Measurements from ENCODE around the gene PIGK. TPM values are rescaled to one million over a fixed set of nuclear protein-coding genes. Genes with fewer than 3 reads are reported as not detected.
A peak's percentile ranks its signal among the peaks of the same experiment; 100 is the strongest.

PIGK gene
- total and polyA plus RNA-seq, 11 donors: 6.2 to 42.4 (median 27.0) TPM

DNA sequence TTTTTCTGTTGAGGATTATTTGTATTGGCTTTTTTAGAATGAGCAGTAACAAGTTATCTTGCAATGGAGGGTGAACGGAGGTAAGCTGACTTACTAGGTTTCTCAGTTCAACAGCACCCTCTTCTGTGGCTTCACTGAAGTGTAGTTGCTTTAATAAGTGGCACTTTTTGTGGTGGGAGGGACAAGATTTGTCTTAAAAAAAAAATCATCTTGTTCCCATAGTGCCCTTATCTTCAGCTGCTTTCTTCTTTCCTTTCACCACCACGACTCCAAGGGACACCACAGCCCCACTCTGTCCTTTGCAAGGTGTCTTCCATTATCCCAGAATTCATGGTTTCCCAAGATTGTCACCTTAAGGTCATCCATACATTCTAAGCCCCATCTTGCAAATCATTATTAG, 92.9 kb downstream of the PIGK start:
- Histone ChIP-seq H3K9me3 (no peaks in the 10 kb centered on the region), H3K27ac (no peak overlapping the region), H3K4me1 (no peaks in the 10 kb centered on the region), H3K36me3 (no peaks in the 10 kb centered on the region), H3K4me3 (no peak overlapping the region), H3K27me3 (no peaks in the 10 kb centered on the region)
- DNase-seq (no peak), ATAC-seq (peak in 3 of 4 donors; percentile 61 to 66 (median 65))
- intact Hi-C loops (cut with DNase I): loop anchor here in 8 of 10 donors (5.0 to 10.0 kb wide), 6 partner anchors 792 to 1142 kb away; no protein-coding TSS in a partner anchor
- TF ChIP-seq, protein P1, sequence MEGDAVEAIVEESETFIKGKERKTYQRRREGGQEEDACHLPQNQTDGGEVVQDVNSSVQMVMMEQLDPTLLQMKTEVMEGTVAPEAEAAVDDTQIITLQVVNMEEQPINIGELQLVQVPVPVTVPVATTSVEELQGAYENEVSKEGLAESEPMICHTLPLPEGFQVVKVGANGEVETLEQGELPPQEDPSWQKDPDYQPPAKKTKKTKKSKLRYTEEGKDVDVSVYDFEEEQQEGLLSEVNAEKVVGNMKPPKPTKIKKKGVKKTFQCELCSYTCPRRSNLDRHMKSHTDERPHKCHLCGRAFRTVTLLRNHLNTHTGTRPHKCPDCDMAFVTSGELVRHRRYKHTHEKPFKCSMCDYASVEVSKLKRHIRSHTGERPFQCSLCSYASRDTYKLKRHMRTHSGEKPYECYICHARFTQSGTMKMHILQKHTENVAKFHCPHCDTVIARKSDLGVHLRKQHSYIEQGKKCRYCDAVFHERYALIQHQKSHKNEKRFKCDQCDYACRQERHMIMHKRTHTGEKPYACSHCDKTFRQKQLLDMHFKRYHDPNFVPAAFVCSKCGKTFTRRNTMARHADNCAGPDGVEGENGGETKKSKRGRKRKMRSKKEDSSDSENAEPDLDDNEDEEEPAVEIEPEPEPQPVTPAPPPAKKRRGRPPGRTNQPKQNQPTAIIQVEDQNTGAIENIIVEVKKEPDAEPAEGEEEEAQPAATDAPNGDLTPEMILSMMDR (IDR thresholded peaks at IDR 0.05): peak in 11 of 12 donors; percentile 19 to 57 (median 40)
- no peak for TF ChIP-seq POLR2A (IDR thresholded peaks at IDR 0.05)
- 11 to 13% (median 13%) methylated on average over 2 of the region's 2 CpGs for WGBS, 4 donors

DNA sequence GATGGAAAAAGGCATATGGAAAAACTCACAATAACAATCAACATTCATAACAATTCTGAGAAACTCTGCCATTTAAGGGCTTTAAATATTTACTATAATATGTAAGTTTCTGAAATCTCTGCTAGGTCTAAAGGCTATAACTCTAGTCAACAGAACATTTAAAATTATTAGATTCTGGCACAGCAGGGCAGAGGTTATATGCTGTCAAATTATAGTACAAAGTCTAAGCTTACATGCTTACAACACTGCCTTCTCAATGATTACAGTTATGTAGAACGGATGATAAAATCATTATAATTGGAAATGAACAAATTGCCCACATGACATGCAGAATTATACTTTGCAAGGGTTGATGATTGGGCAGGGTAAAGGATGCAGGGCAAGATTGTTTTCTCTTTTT, 97.7 kb downstream of the PIGK start:
- no peaks in the 10 kb centered on the region for H3K4me1 ChIP-seq
- H3K27me3 ChIP-seq: no peaks in the 10 kb centered on the region
- TF ChIP-seq, protein P1 (IDR thresholded peaks at IDR 0.05): no peak
- no peak for TF ChIP-seq POLR2A (IDR thresholded peaks at IDR 0.05)
- peaks cover 0 to 12% (median 0%) of the 10 kb centered on the region in 9 donors for H3K36me3 ChIP-seq
- ATAC-seq (no peak), DNase-seq (no peak)
- H3K27ac ChIP-seq: no peak overlapping the region
- no peaks in the 10 kb centered on the region for H3K9me3 ChIP-seq
- intact Hi-C loops (cut with DNase I): loop anchor here in 5 of 10 donors (10.0 kb wide), 3 partner anchors 787 to 1137 kb away; no protein-coding TSS in a partner anchor
- WGBS, 4 donors: 87 to 96% (median 92%) methylated on average over 1 of the region's 1 CpG
- H3K4me3 ChIP-seq: no peak overlapping the region

DNA sequence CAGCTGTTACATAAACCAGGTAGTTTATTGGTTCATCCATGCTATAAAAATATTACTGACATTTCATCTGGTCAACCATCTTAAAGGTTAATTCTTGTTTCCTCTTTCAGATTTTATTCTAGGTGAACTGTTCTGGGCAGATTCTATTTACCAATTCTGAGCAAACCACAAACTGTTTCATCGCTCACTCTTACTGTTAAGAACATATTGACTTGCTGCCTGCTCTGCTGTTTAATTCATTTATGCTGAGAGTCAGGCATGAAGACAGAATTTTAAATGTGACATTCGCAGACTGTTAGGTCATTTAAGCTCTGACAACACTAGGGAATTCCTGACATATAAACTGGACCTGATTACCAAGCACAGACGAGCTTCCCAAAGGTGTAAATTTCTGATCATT, 98.3 kb downstream of the PIGK start:
- no peak overlapping the region for H3K4me3 ChIP-seq
- no peaks in the 10 kb centered on the region for H3K27me3 ChIP-seq
- no peak for ATAC-seq
- H3K9me3 ChIP-seq: no peaks in the 10 kb centered on the region
- TF ChIP-seq POLR2A (IDR thresholded peaks at IDR 0.05): no peak
- TF ChIP-seq, protein P1 (IDR thresholded peaks at IDR 0.05): no peak
- intact Hi-C loops (cut with DNase I): loop anchor here in 5 of 10 donors (10.0 kb wide), 3 partner anchors 786 to 1136 kb away; no protein-coding TSS in a partner anchor
- 90 to 95% (median 91%) methylated on average over 3 of the region's 3 CpGs for WGBS, 4 donors
- peaks cover 0 to 12% (median 0%) of the 10 kb centered on the region in 9 donors for H3K36me3 ChIP-seq
- DNase-seq: no peak
- H3K27ac ChIP-seq: no peak overlapping the region
- H3K4me1 ChIP-seq: no peaks in the 10 kb centered on the region

DNA sequence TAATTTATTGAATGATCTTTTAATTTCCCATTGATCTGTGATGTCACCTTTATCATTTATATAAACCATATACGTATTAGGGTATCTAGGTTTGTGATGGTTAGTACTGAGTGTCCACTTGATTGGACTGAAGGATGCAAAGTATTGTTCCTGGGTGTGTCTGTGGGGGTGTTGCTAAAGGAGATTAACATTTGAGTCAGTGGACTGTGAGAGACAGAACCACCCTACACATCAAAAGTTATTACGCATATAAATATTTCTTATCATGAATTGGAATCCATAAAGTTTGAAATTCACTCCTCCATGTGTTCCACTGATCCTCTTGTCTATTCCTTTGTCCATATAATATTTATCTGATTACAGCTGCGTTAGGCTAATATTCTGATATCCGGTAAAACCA, 100.5 kb downstream of the PIGK start:
- Histone ChIP-seq H3K27me3 (no peaks in the 10 kb centered on the region), H3K9me3 (no peaks in the 10 kb centered on the region), H3K36me3 (peaks cover 0 to 12% (median 0%) of the 10 kb centered on the region in 9 donors), H3K27ac (no peak overlapping the region), H3K4me1 (no peaks in the 10 kb centered on the region), H3K4me3 (no peak overlapping the region)
- TF ChIP-seq POLR2A (IDR thresholded peaks at IDR 0.05): no peak
- TF ChIP-seq, protein P1 (IDR thresholded peaks at IDR 0.05): no peak
- no peak for ATAC-seq
- no peak for DNase-seq
- intact Hi-C loops (cut with DNase I): no loop called here
- 93 to 97% (median 96%) methylated on average over 4 of the region's 4 CpGs for WGBS, 4 donors

Measured in heart left ventricle (tissue), 16 donors.